CD4-positive, alpha-beta T cell treated with Interleukin-10 for 1 hour (primary cell): ENCODE results near the gene ZFYVE9.
"Not testable (repeated sequence)": the region's sequence is repeated elsewhere in the genome, so short reads cannot be mapped to it uniquely, and the experiment has no call there.

Source experiments
- DNase-seq: peaks from one replicate; pipeline ENCODE4 v3.0.0-alpha.2; 2020

ZFYVE9 gene

DNA sequence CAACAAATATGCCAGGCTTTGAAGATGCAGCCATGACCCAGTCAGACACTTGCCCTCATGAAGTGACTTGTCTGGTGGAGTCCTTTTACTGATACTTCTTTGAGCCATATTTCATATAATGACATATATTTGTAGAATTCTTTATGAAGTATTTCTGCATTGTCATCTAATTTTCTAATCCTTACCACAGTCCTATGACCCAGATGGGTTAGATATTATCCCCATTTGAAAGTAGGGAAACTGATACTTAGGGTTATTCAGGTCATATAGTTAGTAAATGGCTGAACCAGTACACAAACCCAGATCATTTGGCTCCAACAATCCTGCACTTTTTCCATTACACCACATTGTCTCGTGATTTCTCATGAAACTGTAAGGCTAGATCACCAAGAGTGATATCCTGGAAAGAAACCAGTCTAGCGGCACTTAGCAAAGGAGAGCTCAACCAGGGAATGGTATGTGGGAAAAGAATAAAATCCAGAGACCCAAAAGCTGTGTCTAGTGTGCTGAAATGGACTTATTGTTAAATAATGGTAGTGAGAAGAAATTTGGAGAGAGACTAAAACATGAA, 49.6 kb downstream of the ZFYVE9 start:
- no peak for DNase-seq

DNA sequence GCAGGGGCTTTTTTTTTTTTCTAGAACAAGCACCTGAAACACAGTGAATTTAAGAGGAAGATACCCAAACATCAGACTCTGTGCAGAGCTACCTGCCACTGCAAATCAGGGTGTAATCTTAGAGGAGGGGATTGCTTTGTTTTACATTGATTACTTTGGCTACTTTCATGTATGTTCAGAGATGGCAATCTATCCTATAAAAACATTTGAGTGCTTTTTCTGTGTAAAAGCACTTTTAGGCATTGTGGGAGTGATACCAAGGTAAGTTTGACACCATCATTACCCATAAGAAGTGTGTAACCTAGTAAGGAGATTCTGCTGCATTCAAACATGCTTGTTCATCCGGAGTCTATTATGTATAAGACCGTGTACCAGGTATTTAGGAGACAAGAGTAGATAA, 50.1 kb downstream of the ZFYVE9 start:
- no peak for DNase-seq

DNA sequence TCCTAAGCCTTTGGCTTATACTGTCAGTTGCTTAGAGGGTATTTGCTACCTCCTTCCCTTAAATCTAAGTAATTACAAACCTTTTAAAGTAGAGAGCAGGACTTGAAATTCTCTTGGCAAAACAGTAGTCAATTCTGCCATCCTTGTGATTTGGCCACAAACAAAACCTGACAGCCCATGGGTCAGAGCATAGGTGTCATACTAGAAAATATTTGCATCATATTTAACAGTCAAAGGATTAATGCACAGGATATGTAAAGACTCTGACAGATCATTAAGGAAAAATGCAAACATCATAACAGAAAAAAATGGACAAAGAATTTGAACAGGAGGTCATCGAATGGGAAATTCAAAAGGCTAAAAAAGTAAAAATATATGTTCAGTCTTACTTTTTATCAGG, 50.5 kb downstream of the ZFYVE9 start:
- no peak for DNase-seq

DNA sequence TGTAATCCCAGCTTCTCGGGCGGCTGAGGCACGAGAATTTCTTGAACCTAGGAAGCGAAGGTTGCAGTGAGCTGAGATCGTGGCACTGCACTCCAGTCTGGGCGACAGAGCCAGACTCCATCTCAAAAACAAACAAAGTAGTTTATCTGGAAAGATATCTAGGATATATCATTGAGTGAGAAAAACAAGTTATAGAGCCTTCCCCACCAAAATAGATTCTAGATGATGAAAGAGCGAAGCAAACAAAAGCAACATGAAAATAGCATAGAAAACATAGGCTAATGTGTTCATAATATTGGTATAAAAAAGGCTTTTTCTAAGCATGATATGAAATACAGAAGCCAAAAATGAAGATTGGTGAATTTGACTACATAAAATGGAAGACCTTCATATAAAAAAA, 52.1 kb downstream of the ZFYVE9 start:
- DNase-seq: no peak

DNA sequence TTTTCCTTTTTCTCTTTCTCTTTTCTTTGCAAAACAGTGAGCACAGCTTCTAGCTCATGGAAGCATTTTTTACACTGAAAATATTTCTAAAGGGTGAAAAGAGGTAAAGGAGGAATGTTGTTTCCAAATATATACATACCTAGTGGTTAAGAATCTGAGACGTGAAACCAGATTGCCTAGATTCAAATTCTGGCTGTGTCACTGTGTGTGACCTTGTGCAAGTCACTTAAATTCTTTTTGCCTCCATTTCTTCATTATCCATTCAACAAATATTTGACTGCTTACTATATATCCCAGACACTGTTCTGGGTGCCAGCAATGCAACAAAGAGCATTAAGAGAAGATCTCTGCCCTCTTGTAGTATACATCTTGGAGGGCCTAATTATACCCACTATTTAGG, 53.3 kb downstream of the ZFYVE9 start:
- no peak for DNase-seq

DNA sequence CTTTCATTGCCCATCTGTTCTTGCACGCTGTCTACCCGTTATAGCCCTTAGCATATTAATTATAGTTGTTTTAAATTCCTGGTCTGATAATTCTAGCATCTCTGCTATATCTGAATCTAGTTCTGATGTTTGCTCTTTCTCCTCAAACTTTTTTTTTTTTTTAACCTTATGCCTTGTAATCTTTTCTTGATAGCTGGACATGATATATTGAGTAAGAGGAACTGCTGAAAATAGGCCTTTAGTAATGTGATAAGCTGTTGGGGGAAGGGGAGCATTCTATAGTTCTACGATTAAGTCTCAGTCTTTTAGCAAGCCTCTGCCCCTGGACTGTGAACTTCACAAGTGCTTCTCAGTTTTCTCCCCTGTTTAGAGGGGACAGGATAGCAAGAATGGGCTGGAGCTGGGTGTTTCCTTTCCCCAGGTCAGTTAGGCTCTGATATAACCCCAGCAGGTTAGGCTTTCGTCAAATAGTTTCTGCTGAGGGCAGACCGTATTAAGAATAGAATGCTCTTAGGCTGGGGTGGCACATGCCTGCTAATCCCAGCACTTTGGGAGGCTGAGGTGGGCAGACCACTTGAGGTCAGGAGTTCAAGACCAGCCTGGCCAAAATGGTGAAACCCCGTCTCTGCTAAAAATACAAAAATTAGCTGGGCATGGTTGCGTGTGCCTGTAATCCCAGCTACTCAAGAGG, 62.2 kb downstream of the ZFYVE9 start:
- no peak for DNase-seq

DNA sequence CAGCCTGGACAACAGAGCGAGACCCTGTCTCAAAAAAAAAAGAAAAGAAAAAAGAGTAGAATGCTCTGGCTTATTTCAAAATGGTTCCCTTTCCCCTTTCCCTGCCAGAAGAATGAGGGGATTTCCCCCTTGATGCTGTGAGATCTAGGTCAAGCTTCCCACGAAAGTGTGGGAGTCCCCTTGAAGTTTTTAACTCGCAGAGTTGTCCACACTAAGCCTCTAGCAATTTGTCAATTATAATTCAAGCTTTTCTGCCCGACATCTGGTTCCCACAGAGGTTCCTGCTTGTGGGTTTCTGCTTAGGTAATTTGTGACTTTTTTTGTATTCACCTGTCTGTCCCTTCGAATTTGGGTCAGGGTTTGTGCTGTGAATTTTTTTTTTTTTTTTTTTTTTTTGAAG, 62.8 kb downstream of the ZFYVE9 start:
- no peak for DNase-seq

DNA sequence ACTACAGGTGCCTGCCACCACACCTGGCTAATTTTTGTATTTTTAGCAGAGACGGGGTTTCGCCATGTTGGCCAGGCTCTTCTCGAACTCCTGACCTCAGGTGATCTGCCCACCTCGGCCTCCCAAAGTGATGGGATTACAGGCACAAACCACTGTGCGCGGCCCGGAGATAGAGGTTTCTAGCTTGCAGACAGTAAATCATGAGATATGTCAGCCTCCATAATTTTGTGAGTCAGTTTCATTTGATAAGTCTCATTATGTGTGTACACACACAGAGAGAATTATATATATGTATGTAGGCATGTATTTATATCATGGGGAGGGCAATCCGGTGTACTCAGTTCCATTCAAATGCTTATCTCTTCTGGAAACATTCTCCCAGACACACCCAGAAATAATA, 64.8 kb downstream of the ZFYVE9 start:
- DNase-seq: not testable (repeated sequence)

DNA sequence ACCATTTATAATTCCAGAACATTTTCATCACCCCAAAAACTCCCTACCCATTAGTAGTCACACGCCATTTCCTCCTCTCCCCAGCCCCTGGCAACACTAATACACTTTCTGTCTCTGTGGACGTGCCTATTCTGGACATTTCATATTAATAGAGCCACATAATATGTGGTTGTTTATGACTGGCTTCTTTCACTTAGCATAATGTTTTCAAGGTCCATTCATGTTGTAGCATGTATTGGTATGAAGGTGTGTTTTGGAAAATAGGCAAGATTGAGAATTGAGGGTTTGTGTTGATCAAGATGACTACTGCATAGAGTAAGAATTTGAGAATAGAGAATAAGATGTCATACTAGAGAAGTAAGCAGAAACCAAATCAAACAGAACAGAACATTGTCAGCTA, 67.5 kb downstream of the ZFYVE9 start:
- DNase-seq: no peak

DNA sequence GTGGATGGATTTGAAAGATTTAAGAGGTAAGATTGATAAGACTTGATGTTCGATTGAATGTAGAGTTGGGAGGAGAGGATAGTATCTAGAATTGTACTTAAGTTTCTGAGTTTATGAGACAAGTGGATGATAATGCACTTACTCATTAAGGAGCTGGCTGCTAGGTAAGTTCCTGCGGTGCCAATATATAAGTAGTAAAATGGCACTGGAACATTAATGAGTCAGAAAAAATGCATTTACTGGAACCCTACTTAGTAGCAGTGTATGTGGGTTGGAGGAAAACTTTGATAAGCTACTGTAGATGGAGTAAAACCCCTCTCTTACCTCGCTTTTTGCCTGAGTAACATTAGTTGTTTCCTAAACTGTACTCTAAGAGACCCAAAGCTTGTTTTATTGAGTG, 68.2 kb downstream of the ZFYVE9 start:
- DNase-seq: no peak

DNA sequence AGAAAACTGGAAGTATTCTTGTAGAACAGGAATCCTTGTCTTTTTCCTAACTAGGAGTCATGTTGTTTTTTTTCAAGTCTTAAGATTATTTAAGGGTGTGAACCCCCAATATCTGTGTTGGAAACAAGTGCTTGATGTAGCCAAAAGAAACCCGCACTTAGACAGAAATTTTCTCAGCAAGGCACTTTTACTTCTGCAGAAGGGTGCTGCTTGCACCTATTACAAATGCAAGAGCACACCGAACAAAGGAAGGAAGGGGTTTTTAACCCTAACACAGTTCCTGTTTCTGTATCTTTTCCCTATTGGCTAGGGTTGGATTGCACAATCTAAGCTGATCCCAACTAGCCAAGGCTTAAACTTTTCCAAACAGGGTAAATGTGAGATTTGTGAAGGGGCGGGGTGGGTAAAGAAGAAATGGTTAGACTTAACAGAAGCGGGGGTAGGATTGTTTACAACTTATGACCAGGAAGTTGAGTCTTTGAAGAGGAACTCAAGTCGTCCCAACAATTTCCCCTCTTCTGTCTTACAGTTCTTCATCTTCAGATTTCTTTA, 75.1 kb downstream of the ZFYVE9 start:
- no peak for DNase-seq

DNA sequence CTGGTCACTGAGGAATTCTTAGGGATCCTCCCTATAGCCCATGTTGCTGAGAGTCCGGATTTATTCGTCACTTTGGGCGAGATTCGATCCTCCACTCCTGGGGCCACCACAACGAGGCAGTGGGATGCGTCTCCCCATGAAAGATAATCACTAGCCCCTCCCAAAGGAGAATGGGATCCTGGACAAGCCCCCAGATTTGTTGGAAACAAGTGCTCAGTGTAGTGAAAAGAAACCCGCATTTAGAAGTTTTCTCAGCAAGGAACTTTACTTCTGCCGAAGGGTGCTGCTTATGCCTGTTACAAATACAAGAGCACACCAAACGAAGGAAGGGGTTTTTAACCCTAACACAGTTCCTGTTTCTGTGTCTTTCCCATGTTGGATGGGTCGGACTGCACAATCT, 83.3 kb downstream of the ZFYVE9 start:
- no peak for DNase-seq

DNA sequence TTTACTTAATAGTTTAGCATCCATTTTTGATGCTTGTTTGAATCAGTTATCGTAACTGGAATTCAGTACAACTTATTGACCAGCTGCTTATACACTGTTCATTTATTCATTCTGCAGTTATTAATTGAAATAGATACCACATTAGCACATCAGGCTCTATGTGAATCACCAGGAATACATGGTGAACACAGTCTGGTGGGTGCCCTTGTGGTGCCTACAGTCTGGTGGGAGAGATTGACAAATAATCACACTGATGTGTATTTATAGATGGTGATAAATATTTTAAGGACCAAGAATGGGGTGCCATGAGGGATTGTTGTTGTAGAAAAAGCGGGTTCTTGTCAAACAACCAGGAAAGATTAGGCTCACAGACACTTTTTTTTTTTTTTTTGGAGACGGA, 87.6 kb downstream of the ZFYVE9 start:
- DNase-seq: no peak

DNA sequence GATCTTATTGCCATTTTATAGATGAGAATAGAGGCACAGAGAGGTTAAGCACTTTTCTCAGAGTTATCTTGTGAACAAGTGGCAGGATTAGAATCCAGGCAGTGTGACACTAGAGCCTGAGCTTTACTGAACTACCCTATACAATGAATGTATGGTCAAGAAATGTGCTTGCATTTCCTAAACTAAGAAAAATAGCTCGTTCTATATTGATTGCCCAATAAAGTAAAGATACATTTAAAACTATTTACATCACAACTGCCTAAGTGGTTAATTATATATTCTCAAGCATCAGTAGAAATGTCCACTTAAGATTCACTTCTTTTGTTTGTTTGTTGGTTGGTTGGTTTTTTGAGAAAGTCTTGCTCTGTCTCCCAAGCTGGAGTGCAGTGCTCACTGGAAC, 91.6 kb downstream of the ZFYVE9 start:
- DNase-seq: no peak

DNA sequence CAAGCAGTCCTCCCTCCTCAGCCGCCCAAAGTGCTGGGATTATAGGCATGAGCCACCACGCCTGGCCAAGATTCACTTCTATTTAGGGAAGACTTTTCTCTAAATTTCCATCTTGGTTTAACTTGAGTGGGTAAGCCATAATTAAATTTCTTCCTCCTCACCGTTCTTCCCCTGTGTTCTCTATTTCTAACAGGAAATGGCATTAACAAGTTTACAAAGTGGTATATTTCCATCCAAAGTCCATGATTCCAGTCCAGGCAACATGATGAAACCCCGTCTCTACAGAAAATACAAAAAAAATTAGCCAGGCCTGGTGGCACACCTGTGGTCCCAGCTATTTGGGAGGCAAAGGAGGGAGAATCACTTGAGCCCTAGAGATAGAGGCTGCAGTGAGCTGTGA, 92.1 kb downstream of the ZFYVE9 start:
- DNase-seq: no peak

DNA sequence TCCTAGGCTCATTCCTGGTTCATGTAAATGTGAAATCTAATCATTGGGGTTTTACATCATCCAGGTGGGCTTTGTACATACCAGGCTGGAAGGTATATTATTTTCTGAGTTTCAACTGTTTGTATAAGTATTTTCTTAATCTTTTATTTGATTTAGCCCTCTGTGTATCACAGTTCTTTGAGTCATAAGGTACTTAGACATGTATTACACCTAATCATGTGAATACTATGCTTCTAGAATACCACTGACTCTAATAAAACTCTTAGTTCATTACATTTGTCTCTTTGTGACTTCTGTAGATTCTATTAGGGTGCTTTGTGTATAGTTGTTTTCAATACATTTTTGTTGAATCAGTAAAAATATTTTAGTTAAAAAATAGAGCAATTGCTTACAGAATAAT, 92.8 kb downstream of the ZFYVE9 start:
- no peak for DNase-seq

DNA sequence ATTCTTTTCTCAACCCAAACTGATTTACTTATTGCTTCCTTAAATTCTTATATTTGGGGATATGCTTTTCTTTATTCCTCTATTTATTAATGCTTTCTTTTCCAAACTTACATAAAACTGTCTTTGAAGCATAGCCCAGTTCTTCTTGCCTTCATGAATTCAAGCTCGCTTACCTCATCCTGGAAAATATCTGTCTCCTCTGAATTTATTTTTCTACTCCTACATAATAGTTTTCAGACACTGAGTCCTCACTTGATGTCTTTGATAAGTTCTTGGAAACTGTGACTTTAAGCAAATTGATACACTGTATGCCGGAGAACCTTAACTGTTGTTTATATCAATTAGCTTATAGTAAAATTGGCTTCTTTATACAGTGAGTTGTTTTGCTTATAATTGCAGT, 93.8 kb downstream of the ZFYVE9 start:
- DNase-seq: no peak

DNA sequence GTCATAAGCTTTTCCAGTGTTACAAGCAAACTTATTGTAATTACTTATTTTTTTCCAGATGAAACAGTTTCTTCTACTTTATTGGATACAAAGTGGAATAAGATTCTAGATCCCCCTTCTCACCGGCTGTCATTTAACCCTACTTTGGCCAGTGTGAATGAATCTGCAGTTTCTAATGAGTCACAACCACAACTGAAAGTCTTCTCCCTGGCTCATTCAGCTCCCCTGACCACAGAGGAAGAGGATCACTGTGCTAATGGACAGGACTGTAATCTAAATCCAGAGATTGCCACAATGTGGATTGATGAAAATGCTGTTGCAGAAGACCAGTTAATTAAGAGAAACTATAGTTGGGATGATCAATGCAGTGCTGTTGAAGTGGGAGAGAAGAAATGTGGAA, 95.5 kb downstream of the ZFYVE9 start:
- DNase-seq: no peak

DNA sequence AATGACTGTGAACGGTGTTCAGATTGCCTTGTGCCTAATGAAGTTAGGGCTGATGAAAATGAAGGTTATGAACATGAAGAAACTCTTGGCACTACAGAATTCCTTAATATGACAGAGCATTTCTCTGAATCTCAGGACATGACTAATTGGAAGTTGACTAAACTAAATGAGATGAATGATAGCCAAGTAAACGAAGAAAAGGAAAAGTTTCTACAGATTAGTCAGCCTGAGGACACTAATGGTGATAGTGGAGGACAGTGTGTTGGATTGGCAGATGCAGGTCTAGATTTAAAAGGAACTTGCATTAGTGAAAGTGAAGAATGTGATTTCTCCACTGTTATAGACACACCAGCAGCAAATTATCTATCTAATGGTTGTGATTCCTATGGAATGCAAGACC, 96.6 kb downstream of the ZFYVE9 start:
- DNase-seq: no peak

DNA sequence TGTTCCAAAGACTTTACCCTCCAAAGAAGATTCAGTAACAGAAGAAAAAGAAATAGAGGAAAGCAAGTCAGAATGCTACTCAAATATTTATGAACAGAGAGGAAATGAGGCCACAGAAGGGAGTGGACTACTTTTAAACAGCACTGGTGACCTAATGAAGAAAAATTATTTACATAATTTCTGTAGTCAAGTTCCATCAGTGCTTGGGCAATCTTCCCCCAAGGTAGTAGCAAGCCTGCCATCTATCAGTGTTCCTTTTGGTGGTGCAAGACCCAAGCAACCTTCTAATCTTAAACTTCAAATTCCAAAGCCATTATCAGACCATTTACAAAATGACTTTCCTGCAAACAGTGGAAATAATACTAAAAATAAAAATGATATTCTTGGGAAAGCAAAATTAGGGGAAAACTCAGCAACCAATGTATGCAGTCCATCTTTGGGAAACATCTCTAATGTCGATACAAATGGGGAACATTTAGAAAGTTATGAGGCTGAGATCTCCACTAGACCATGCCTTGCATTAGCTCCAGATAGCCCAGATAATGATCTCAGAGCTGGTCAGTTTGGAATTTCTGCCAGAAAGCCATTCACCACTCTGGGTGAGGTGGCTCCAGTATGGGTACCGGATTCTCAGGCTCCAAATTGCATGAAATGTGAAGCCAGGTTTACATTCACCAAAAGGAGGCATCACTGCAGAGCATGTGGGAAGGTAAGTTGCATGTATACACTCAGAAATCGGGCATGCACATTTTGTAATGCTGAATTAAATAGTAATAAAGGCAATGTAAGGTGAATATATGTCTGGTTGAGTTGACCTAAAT, 97.2 kb downstream of the ZFYVE9 start:
- DNase-seq: no peak

DNA sequence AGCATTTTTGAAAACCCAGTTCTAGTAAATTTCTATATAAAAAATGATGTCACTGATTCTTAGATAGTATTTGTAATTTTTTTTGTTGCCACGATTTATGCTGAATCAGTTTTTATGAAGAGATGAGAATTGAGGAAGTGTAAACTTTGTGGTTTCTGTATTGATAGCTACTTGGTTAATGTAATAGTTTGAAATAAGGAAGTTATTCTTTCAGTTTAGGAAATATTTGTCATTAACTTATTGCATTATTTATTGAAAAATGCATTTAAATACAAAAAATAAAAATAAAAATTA, 97.8 kb downstream of the ZFYVE9 start:
- DNase-seq: no peak

DNA sequence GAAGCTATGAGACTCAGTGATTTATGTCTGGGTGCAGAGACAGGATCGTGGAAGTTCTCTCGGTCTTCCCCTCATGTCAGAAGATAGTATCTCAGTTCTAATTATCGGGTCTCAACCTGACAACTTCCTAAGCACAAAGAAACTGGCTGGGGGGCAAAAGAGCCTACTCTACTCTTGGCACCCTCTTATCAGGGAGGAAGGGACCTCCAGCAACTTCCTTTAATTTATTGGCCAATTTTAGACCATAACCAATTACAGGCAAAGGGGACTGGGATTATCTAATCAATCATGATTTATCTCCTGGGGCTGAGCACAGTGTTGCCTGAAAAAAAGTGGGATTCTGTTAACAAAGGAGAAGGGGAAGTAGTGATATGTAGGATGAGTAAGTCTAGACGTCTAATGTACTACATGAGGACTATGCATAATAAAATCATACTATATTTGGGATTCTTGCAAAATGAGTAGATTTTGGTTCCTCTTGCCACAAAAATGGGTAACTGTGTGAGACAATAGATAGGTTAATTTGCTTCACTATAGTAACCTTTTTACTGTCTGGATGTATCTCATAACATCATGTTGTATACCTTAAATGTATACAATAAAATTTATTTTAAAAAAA, 98.8 kb downstream of the ZFYVE9 start:
- DNase-seq: no peak

DNA sequence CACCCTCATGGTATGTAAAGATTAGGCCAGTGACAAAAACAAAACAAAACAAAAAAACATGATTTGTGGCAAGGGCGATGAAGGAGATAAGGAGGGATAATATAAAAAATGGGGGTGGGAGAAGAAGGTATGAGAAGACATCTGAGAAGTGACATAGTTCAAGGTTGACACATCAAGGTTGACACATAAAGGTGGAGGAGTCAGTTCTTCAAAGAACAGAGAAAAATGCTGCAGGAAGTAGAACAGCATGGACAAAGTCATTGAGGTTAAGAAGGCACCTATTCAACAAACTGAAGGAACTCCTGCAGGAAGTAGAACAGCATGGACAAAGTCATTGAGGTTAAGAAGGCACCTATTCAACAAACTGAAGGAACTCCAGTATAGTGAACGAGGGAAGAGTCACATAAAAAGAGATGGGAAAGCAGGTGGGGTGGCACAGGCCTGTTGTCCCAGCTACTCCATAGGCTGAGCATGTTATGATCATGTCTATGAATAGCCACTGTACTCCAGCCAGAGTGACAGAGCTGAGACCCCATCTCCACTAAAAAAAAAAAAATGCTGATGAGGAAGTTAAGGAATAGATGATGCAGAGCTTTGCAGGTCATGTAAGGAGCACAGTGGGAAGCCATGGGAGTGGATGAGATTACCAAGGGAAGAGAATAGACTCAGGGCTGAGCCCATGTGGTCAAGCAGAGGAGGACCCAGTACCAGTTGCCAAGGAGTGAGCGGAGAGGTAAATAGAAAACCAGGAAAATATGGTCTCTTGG, 101.5 kb downstream of the ZFYVE9 start:
- no peak for DNase-seq
